Stimulated activated memory B cell treated with anti-CD40 and anti-IgM and Interleukin-4, amounts not matched to agents 10 μg/mL and 1 μg/mL and 100 μg/mL, for 72 hours (primary cell): Measurements from ENCODE around the gene STX5.
A peak's percentile ranks its signal among the peaks of the same experiment; 100 is the strongest.

Experiments used
- ATAC-seq: fragments of 150-1000 bp; cut with Tn5 transposase; 2 replicates; pipeline ENCODE4 v1.10.0; 2021
- H3K27ac Mint-ChIP-seq: one replicate; pipeline ENCODE4 v1.8.0; 2022; ENCODE audit warnings: mild to moderate bottlenecking, mixed read lengths
- H3K27me3 Mint-ChIP-seq: one replicate; pipeline ENCODE4 v1.8.0; 2022; ENCODE audit warnings: mixed read lengths
- H3K36me3 Mint-ChIP-seq: one replicate; pipeline ENCODE4 v1.8.0; 2022; ENCODE audit warnings: mixed read lengths
- H3K4me1 Mint-ChIP-seq: one replicate; pipeline ENCODE4 v1.8.0; 2022; ENCODE audit warnings: mixed read lengths
- H3K4me3 Mint-ChIP-seq: one replicate; pipeline ENCODE4 v1.8.0; 2022; ENCODE audit warnings: mild to moderate bottlenecking, moderate library complexity, mixed read lengths
- H3K9me3 Mint-ChIP-seq: one replicate; pipeline ENCODE4 v1.8.0; 2022; ENCODE audit warnings: mixed read lengths

The STX5 gene

DNA sequence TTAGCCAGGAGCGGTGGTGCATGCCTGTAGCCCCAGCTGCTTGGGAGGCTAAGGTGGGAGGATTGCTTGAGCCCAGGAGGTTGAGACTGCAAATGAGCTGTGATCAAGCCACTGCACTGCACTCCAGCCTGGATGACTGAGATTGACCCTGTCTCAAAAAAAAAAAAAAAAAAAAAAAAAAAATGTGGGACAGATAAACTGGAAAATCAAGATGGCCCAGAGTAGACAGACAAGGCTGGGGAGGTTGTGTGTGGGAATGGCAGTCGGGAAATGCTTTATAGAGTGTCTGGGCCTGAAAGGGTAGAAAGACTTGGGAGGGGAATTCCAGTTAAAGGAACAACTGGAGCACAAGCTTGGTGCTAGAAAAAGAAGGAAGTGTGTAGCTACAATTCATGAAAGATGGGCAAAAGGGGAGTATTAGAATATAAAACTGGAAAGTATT lies 25.7 kb upstream of the STX5 start:
- Mint-ChIP-seq H3K4me1 (peaks cover 67% of the 10 kb centered on the region), H3K36me3 (peaks cover 30% of the 10 kb centered on the region), H3K4me3 (peak overlapping the region; percentile 98), H3K27ac (peak overlapping the region; percentile 93), H3K27me3 (no peaks in the 10 kb centered on the region), H3K9me3 (no peaks in the 10 kb centered on the region)
- ATAC-seq = no peak

DNA sequence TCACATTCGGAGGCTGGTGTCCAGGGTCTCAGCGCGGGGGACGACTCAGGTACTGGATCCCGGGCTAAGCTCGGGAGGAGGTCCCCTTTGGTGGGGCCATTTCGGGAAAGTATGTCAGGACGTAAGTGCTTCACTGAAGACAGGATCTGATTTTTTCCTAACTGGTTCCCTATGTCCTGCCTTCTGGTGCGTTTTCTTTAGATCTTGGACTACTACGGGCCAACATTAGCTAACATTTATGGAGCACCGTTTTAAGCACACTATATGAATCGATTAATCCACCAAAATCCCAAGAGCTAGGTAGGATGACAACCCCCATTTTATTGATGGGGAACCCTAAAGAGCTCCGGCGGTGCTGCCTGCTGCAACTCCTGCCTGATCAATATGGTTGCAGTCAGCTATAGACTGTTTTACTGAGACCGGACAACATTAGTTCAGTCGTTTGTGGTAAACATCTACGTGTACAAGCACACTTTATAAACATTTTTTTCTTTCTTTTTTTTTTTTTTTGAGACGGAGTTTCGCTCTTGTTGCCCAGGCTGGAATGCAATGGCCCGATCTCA lies 24.6 kb upstream of the STX5 start:
- no peaks in the 10 kb centered on the region for H3K27me3 Mint-ChIP-seq
- H3K36me3 Mint-ChIP-seq = peaks cover 39% of the 10 kb centered on the region
- peak overlapping the region; percentile 98 for H3K4me3 Mint-ChIP-seq
- H3K4me1 Mint-ChIP-seq = peaks cover 72% of the 10 kb centered on the region
- H3K9me3 Mint-ChIP-seq = no peaks in the 10 kb centered on the region
- H3K27ac Mint-ChIP-seq = peak overlapping the region; percentile 93
- ATAC-seq = peak; percentile 2

DNA sequence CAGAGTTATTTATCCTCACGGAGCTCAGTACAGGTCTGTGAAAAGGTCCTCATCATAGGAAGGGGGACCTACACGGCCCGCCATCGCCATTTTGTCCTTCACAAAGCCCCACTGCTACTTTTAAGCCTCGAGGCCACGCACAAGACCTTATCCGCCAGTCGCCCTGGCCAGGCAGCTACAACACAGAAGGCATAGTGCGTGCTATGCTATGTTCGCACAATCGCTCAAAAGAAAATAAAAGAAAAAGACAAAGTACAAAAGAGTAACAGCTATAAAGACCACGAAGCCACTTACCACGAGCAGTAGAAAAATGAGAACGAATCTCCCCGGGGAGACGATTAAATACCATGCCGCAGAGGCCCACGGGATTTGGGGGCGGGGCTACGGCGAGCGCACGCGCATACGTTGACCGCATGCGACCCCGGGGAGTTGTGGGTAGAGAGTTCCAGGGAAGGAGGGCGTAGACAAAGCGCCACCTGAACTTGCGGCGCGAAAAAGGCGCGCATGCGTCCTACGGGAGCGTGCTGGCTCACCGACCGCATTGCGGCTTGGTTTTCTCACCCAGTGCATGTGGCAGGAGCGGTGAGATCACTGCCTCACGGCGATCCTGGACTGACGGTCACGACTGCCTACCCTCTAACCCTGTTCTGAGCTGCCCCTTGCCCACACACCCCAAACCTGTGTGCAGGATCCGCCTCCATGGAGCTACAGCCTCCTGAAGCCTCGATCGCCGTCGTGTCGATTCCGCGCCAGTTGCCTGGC lies 23.9 kb upstream of the STX5 start:
- Mint-ChIP-seq H3K36me3 (peaks cover 39% of the 10 kb centered on the region), H3K4me3 (peak overlapping the region; percentile 98), H3K4me1 (peaks cover 72% of the 10 kb centered on the region), H3K9me3 (no peaks in the 10 kb centered on the region), H3K27me3 (no peaks in the 10 kb centered on the region), H3K27ac (peak overlapping the region; percentile 93)
- ATAC-seq = peak; percentile 96

DNA sequence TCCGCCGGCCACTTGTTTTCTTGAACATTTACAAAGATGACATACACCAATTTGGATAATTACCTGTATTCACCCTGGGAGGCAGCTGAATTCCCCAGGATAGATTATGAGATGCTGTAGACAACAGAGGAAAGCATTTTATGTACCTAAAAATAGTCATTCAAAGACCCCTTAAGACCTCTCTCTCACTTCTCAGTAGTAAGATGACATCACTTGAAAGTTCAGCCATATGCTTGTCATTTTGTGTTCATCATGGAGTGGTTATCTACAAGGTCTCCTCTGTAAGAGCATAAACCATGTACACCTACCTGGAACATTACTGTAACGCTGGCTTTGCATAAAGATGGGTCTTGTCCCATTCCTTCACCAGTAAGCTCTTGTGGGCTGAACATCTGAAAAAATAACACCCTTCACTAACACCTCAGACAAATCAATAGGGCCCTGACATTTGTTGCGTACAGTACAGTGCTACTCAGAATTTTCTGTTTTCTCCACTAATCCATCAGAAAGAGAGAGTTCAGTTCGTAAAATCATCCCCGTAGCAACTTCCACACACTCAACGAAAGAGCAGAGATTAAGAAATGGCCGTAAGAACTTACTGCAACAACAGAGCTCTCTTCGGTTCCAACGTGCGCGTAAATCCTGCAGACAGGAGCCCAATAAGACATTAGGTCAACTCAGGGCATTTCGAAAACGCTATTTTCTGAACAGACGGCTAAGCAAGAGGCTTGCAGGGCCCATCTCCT lies 23.1 kb upstream of the STX5 start:
- Mint-ChIP-seq H3K9me3 (no peaks in the 10 kb centered on the region), H3K4me1 (peaks cover 78% of the 10 kb centered on the region), H3K27ac (peak overlapping the region; percentile 93), H3K27me3 (no peaks in the 10 kb centered on the region), H3K36me3 (peaks cover 39% of the 10 kb centered on the region), H3K4me3 (peak overlapping the region; percentile 98)
- no peak for ATAC-seq

DNA sequence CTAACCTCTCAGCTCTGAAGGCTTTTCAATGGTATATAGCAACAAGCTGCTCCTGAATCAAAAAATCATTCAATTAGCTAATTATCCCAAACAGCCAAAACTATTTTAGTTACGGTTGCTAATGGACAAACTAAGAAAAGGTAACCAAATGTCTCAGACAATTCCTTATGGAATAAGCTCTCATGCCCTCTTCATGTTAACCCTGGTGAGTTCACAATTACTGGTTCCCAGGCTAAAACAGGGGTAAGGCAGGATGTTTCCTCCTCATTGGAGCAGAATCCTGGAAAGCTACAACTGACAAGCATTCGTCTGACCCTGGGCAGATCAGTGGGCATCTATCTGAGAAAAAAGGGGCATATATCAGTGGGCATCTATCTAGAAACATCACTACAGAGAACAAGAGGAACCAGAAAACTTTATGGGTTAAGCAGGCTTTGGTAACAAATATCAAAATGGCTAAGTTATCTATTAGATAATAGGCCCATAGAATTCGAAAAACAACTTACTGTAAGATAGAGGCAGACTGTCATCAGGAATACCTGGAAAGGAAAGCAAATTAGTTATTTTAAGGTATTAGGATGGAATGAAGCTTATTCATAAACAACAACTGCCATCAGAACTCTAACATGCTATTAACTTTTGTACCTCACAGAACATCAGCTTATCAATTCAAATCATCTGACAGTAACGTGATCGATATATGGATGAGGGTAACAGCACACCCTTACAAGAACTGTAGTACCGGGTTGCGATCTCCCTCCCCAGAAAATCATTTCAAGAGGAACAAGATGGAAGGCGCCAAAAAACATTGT lies 22.4 kb upstream of the STX5 start:
- Mint-ChIP-seq H3K36me3 (peaks cover 39% of the 10 kb centered on the region), H3K27me3 (no peaks in the 10 kb centered on the region), H3K9me3 (no peaks in the 10 kb centered on the region), H3K4me3 (peak overlapping the region; percentile 98), H3K27ac (peak overlapping the region; percentile 93), H3K4me1 (peaks cover 70% of the 10 kb centered on the region)
- no peak for ATAC-seq

DNA sequence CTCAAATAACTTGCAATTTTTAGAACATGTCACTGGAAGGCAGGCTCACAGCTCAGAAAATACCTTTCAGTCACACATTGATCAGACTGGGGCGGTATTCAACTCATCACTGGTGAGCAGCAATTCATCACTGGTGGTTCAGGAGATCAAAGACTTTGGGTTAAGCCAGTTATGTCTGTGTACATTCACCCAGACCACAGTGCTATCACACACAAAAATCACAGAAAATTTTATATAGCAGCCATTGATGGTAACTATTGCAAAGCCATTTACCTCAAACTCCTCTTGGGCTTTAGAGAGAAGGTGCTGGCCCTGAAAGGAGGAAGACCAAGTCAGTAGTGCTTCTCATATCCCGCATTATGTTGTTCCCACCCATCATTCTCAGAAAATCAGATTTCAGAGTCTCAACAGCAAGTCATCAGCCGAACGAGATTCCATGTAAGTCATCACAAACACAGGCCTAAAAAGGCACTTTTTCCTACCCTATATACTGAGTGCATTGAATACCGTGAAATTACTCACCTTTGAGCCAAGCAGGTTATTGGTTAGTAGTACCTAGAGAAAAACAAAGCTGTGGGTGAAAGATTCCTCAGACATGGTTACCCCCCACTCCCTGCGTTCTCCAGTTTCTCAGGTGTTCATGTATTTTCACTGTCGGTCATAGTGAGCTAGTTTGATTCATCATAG lies 21.6 kb upstream of the STX5 start:
- peaks cover 39% of the 10 kb centered on the region for H3K36me3 Mint-ChIP-seq

DNA sequence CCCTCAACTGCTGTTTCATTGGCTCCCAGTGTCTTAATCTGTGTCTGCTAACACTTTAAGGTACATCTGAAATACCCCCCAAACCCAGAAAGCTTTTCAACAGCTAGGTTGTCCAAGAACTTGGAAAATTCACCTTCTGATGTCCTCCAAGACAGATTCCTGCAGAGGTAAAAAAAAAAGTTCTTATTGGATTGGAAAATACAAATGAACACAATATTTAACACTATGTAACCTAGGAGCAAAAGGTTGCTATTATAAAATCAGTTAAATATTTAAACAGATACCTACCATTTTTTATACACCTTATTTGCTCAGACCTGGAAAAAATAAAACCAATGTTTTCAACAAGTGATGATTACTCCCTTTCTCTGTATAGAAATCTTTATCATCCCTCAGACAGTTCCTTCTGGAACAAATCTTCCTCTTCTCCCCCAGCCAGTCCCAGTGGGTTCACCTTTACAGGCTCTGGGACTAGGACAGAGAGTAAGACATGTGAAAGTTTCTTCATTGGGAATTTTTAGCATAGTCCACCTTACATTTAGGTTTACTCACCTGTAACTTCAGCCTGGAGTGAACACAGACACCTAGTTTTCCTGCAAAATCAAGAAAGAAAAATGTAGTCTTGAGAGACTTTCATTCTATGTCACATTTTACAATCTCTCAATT lies 20.8 kb upstream of the STX5 start:
- H3K9me3 Mint-ChIP-seq = no peaks in the 10 kb centered on the region
- H3K4me3 Mint-ChIP-seq = peak overlapping the region; percentile 98
- no peak for ATAC-seq
- H3K36me3 Mint-ChIP-seq = peaks cover 39% of the 10 kb centered on the region
- H3K27me3 Mint-ChIP-seq = no peaks in the 10 kb centered on the region
- peak overlapping the region; percentile 93 for H3K27ac Mint-ChIP-seq
- peaks cover 60% of the 10 kb centered on the region for H3K4me1 Mint-ChIP-seq

More for the DNA sequence above, 21.6 kb upstream of the STX5 start:
- Mint-ChIP-seq H3K4me1 (peaks cover 68% of the 10 kb centered on the region), H3K27ac (peak overlapping the region; percentile 93), H3K27me3 (no peaks in the 10 kb centered on the region), H3K4me3 (peak overlapping the region; percentile 98), H3K9me3 (no peaks in the 10 kb centered on the region)
- ATAC-seq = no peak

DNA sequence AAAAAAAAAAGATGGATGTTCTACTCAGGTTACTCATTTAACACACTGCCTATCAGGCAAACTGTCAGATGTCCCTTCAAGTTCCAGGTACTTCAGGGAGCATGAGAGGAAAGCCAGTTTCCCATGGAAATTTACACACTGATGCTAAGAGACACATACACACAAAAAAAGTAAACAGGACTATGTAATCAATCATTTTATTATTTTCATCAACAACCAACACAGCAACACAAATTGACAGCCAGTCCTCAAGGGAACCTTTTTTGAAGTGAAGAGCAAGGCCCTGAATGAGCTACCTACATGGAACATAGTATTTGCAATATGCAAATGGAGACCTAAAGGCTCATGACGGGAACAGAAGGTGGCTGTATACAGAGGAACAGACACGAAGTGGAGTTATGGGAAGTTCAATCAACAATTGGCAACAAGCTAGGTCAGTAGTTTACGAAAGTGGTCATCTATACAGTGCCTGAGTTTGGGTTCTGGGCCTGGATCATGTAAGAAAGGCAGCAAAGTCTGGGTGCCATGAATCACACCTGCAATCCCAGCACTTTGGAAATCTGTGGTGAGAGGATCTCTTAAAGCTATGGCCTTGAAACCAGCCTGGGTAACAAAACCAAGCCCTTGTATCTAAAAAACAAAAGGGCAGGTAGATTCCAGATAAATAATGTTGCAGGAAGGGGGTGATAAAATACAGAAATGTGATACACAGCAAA lies 20.1 kb upstream of the STX5 start:
- peak overlapping the region; percentile 93 for H3K27ac Mint-ChIP-seq
- no peaks in the 10 kb centered on the region for H3K27me3 Mint-ChIP-seq
- no peaks in the 10 kb centered on the region for H3K9me3 Mint-ChIP-seq
- peaks cover 53% of the 10 kb centered on the region for H3K4me1 Mint-ChIP-seq
- H3K36me3 Mint-ChIP-seq = peaks cover 39% of the 10 kb centered on the region
- peak overlapping the region; percentile 34 for H3K4me3 Mint-ChIP-seq
- no peak for ATAC-seq

DNA sequence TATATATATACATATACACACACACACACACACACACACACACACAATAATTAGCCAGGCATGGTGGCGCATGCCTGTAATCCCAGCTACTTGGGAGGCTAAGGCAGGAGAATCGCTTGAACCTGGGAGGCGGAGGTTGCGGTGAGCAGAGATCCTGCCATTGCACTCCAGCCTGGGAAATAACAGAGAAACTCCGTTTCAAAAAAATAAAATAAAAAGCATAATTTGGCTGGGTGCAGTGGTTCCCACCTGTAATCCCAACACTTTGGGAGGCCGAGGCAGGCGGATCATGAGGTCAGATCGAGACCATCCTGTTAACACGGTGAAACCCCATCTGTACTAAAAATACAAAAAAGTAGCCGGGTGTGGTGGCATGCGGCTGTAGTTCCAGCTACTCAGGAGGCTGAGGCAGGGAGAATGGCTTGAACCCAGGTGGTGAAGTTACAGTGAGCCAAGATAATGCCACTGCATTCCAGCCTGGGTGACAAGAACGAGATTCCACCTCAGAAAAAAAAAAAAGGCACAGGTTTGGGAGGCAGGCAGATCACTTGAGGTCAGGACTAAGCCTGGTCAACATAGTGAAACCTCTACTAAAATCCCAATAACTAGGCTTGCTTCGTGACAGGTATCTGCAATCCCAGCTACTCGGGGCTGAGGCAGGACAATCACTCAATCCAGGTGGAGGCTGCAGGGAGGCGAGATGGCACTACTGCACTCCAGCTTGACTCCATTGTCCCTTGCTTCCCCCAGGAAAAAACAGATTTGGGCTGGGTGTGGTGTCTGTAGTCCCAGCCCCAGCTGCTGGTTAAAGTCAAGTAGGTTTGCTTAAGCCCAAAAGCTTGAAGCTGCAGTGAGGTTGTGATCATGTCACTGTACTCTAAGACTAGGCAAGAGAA lies 19.3 kb upstream of the STX5 start:
- ATAC-seq = no peak
- Mint-ChIP-seq H3K4me3 (no peak overlapping the region), H3K27me3 (no peaks in the 10 kb centered on the region), H3K36me3 (peaks cover 39% of the 10 kb centered on the region), H3K9me3 (no peaks in the 10 kb centered on the region), H3K27ac (peak overlapping the region; percentile 93), H3K4me1 (peaks cover 53% of the 10 kb centered on the region)

DNA sequence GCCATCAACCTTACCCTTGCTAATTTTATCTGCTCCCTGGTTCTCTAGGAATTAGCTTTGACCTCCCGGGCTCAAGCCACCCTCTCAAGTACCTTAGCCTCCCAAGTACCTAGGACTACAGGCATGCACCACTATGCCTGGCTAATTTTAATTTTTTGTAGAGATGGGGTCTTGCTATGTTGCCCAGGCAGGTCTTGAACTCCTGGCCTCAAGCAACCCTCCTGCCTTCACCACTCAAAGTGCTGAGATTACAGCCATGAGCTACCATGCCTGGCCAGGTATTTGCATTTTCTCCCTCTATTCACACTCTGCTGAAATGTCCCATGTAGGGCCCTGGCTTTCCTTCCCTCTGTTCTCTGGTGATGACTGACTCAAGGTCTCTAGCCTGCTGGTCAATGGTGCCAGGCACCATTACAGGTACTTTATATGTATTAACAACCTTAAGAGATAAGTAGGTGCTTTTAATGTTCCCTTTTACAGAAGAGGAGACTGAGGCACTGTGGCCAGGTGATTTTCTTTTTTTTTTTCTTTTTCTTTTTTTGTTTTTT lies 16.0 kb upstream of the STX5 start:
- Mint-ChIP-seq H3K4me3 (no peak overlapping the region), H3K9me3 (no peaks in the 10 kb centered on the region), H3K27ac (no peak overlapping the region), H3K4me1 (peaks cover 27% of the 10 kb centered on the region), H3K27me3 (no peaks in the 10 kb centered on the region), H3K36me3 (peaks cover 12% of the 10 kb centered on the region)
- no peak for ATAC-seq

DNA sequence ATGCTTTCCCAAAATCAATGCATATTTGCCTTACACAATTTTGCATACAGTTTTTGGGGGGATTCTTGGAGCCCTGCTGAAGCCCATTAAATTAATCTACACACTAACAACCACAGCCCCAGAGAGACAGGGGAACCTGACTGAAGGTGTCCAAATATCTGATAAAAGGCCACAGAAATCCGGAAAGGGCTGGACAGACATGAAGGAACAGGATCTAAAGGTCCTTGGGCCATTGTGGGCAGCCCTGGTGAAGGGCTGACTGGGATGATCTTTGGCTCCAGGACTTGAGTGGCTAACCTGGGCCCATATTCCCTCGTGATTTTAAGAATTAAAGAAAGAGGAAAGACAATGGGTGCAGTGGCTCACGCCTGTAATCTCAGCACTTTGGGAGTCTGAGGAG lies 14.3 kb upstream of the STX5 start:
- no peaks in the 10 kb centered on the region for H3K36me3 Mint-ChIP-seq
- no peaks in the 10 kb centered on the region for H3K27me3 Mint-ChIP-seq
- no peak overlapping the region for H3K27ac Mint-ChIP-seq
- no peaks in the 10 kb centered on the region for H3K9me3 Mint-ChIP-seq
- no peak for ATAC-seq
- H3K4me1 Mint-ChIP-seq = peaks cover 12% of the 10 kb centered on the region
- no peak overlapping the region for H3K4me3 Mint-ChIP-seq

DNA sequence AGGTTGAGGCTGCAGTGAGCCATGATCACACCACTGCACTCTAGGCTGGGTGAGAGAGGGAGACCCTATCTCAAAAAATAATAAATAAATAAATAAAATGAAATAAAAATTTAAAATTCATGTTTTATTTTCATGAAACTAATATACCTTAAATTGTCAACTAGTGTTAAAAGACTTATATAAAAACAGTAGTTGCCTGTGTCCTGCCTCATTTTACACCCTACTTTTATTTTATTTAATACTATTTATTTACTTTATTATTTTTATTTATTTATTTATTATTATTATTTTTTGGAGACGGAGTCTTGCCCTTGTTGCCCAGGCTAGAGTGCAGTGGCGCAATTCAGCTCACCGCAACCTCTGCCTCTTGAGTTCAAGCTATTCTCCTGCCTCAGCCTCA lies 12.3 kb upstream of the STX5 start:
- H3K4me3 Mint-ChIP-seq = no peak overlapping the region
- H3K9me3 Mint-ChIP-seq = no peaks in the 10 kb centered on the region
- peaks cover 4% of the 10 kb centered on the region for H3K36me3 Mint-ChIP-seq
- no peak overlapping the region for H3K27ac Mint-ChIP-seq
- H3K27me3 Mint-ChIP-seq = no peaks in the 10 kb centered on the region
- peaks cover 6% of the 10 kb centered on the region for H3K4me1 Mint-ChIP-seq
- no peak for ATAC-seq

DNA sequence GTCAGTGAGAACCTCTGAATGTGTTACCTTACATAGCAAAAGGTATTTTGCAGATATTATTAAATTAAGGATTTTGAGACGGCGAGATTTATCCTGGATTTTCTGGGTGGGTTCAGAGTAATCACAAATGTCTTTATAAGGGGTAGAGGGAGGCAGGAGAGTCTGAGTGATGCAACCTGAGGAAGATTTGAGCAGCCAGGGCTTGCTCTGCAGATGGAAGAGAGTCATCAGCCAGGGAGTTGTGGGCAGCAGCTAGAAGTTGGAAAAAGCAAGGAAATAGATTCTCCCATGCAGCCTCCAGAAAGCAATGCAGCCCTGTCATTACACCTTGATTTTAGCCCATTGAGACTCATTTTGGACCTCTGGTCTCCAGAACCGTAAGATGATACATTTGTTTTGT lies 11.6 kb upstream of the STX5 start:
- H3K36me3 Mint-ChIP-seq = peaks cover 5% of the 10 kb centered on the region
- peaks cover 8% of the 10 kb centered on the region for H3K4me1 Mint-ChIP-seq
- no peak overlapping the region for H3K27ac Mint-ChIP-seq
- no peaks in the 10 kb centered on the region for H3K9me3 Mint-ChIP-seq
- no peak overlapping the region for H3K4me3 Mint-ChIP-seq
- no peak for ATAC-seq
- no peaks in the 10 kb centered on the region for H3K27me3 Mint-ChIP-seq
